HG03378 (cell line): ENCODE measurements around the gene GLI3.
"Not testable (repeated sequence)": the region's sequence is repeated elsewhere in the genome, so short reads cannot be mapped to it uniquely, and the experiment has no call there.

ENCODE experiments used
- ATAC-seq: cut with Tn5 transposase; IDR thresholded peaks from one replicate; pipeline ENCODE4 v1.9.1; 2021; ENCODE audit warnings: mild to moderate bottlenecking, moderate library complexity; ENCODE audit not compliant: unreplicated experiment

GLI3 gene

DNA sequence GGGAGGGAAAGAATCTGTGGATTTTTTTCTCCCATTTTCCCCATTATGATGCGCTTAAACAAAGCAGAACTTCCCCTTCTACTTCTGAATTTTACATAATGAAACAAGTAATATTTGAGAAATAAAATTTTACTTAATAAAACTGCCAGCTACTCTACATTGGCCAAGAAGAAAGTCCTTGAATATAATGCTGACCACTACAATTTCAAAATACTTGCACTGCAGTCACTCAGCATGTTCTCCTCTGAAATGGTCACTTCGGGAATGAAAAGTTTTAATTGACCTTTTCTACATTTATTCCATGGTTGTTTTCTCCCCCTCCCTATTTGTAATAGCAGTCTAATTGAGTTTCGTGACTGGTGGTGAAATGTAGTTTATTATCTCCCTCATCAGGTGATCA, 23.9 kb downstream of the GLI3 start:
- no peak for ATAC-seq

DNA sequence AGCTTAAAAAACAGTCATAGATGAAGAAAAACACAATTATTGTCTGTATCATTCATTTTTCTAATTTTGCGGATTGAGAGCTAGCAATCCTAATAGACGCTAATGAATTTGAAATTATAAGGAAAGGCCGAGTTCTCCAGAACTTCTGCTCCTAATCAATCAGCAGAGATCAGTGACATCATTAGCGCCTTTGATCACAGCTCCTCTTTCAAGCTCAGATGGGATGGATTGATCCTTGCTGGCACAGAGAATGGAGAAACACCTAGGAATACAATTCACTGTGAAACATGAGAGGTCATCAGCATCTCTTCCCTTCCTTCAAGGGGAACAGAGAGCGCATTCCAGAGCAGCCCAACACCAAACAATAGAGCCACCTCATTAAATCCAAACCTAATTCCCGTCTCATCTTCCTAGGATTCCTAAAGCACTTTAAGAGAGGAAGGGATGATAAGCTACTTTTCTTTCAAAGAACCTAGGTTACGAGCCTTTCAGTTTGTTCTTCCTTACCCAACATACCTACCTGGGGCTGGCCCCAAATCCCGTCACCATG, 24.4 kb downstream of the GLI3 start:
- no peak for ATAC-seq

DNA sequence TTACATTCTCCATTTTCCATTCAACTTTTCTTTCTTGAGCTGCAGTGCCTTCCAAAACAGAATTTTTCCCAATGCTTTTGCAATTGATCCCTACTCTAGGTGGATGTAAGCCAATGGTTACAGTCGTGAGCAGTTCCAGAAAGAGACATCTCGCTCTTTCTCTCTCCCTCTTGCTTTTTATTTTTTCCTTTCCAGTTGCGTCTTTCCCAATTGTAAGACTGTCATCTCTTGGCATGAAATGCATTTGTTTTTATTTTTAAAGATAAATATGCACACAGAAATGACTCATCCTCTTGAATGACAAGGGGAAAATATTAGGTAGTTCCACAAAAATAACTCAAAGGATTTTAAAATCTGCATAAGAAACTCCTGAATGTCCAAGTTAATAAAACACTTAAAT, 25.1 kb downstream of the GLI3 start:
- no peak for ATAC-seq

DNA sequence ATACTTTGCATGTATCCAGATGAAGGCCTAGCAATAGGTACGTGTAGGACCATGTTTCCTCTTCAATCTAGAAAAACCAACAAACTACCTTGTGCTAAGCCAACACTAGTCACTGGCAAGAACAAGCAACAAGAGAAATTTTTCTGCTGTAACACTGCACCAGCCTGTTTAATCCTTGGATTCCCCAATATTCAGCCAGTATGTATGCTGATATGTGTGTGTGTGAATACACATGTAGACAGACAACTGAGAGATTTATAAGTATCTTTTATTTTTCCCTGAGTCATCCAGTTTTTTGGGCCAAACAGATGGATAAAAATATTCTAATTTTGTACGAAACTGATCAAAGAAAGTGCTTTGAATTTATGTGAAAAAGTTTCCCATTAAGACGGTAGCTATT, 26.2 kb downstream of the GLI3 start:
- ATAC-seq, result no peak

DNA sequence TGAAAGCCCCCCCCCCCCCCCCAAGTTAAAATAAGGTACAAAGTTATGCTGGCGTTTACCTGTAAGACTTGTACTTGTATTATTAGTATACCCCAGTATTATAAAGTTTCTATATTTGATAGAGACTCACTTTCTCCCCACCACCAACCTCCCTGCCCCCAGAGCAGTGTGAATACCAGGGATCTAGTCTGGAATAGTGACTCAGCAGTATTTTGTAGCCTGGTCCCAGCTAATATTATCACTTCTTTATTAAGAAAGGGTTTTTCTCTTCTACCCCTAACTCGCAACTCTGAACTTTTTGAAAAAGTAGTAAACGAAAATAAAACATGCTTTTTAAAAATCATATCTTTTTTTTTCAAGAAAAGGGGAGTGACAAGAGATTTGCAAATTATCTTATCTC, 26.7 kb downstream of the GLI3 start:
- ATAC-seq, result no peak

DNA sequence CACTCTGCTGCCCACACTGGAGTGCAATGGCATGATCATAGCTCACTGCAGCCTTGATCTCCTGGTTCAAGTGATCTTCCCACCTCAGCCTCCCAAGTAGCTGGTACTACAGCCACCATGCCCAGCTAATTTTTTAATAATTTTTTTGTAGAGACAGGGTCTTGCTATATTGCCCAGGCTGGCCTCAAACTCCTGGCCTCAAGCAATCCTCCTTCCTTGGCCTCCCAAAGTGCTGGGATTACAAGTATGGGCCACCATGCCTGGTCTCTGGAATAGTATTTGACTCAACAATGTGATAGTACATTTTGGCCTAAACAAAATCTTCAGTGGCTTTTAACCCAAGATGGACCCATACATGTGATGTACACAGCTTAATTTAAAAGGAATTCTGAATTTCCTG, 27.9 kb downstream of the GLI3 start:
- ATAC-seq, result not testable (repeated sequence)

DNA sequence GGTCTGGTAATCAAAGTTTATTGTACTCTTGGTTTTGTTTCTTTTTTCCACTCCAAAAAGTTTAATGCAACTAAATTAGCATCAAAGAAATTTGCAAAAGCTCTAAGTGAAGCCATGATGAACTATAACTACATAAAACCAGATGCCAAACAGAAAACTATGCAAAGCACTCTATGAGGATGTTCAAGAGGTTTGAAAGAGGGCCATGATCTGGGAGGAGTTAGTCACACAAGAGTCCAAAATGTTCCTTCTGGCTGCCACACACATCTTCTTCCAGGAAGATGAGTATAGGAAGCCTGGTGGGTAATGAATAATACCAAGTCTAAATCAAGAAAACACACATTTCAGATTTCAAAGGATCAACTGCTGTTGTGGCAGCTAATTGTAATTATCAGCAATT, 28.4 kb downstream of the GLI3 start:
- ATAC-seq, result no peak

DNA sequence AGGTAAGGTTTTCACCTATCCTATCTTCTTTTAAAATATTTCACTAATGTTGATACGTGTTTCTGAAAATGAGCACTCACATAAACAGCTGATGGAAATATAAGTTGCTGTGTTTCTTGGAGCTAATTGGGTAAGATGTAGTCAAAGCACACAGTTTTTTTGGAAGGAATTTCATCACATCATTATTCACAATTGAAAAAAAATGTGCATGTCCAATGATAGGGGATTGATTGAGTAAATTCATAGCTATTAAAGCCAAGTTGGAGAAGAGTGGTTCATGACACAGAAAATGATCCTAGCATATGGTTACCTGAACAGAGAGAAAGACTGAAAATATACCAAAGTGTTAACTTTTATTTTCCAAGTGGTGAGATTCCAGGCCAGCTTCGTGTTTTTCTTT, 29.6 kb downstream of the GLI3 start:
- ATAC-seq, result no peak

DNA sequence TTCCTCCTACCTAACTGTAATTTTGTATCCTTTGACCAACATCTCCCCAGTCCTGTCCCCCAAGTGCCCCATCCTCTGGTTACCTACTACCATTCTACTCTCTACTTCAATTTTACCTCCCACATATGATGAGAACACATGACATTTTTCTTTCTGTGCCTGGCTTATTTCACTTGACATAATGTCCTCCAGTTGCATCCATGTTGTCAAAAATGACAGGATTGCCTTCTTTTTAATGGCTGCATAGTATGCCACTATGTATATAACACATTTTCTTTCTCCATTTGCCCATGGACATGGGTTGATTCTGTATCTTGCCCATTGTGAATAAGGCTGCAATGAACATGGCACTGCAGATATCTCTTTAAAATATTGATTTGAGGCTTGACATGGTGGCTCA, 33.7 kb downstream of the GLI3 start:
- no peak for ATAC-seq

DNA sequence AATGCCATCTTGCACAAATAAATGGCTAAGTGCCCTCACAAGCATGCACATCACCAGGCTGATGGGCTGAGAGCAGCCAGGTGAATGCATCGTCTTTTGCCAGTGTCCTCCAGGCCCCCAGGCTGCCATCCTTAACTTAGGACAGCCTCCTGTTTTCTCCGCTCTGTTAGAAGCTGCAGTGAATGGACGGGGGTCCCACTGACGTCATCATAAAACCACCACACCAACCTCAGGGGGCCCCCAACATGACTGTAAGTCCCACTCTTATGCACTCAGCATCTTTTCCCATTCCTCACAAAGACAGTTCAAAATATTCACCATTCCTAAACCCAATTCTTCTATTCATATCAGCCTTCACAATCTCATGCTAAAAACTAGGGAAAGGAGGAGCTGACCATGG, 34.4 kb downstream of the GLI3 start:
- no peak for ATAC-seq

DNA sequence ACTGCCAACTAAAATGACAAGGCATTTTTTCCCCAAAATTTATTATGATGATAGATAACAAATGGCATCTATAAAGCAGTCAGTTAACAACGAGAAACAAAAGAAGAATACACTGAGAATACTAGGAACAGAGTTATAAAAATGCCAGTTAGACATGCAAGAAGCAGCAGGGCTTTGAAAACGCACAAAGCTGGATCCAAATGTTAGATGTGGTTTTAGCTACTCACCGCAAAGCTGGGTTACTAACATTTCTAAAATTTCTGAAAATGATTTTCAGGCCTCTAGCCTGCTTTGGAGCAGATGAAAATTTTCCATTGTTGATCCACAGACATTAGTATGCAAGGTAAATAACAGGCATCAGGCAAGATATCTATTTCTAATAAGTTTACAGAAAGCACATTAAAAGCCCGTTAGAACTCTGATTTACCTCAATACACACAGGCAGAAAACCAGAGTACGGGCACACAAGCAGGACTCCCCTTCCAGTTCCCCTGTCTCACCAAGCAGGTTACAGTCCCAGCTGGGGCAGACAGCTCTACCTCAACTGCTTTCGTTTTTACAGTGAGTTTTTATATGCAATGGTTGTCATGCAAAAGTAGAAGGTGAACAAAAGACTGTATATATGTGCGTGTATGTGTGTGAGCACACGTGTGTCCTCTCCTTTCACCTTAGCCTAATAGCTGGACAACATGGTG, 37.9 kb downstream of the GLI3 start:
- no peak for ATAC-seq

DNA sequence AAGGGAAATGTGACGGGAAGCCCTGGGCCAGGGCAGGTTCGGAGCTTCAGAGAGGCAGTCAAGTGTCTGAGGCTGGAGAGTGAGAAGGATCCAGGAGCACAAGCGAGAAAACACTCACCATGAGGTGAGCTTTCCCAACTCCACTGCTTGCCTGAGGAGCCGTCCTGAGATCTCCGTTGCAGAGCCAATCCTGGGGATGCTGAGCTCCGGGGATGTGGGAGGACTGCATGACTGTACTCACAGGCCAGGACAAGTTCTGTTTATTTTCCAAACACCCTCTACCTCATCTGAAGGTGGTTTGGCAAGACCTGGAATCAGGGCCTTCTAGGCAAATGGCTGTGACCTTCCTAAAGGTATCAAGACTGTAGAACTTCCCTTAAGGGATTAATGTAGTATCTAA, 38.7 kb downstream of the GLI3 start:
- ATAC-seq, result no peak

DNA sequence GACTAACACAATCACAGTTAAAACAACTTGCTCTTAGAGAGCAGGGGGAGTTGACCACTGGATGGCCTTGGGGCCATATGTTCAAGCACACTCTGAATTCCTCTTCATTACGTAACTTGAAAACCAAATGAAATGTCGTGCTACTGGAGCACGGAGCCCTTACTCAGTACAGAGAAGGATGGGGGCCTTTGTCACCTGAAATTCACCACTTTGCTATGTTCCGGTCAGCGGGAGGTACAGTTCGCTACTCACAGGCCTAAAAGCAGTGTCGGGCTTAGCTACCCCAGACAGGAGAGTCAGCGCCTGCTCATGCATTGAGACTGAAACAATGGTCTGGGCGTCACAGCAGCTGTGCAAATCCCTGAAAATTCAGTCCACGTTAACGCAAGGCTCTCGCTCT, 39.6 kb downstream of the GLI3 start:
- ATAC-seq, result no peak

DNA sequence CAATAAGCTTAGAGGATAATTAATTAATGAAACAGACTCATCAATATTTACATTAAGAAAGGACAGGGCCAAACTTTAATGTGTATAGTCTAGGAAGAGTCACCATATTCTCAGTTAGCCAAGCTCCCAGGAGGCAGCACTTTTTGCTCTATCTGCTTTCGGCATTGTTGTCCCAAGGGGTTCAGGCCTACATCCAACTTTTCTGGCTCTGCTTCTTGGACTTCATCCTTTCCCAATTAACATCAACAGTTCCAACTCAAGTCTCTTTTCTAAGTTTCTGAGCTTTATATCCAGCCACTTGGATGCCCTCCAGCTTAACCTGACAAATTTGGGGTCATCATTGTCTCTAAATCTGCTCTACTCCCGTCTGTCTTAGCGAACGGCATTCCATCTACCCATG, 42.8 kb downstream of the GLI3 start:
- ATAC-seq, result no peak

DNA sequence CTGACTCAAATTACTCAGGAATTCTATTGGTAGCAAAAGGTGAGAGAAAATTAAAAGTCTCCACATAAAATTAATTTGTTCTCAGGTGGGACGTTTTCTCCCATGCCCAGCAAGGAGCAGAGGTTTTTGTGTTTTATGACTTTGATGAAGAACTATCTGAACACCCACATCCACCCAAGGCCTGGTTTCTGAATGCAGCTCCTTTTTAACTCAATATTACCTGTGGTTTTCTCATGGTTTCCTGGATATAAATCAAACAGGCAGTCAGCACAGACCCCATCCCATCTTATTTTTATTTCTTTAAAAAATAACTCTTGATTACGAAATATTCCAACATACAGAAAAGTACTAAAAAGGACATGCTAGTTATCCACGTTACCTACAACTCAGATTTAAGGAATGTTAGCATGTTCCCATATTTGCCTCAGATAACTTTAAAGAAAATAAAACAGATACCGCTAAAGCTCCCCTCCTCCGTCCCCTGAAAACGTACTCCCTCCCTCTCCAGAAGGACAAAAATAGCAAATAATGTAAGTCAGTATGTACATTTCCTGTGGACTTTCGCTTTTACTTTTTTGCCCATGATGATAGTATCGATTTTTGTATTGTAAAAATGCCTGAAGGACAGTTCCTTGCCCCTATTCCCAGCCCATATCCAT, 43.4 kb downstream of the GLI3 start:
- ATAC-seq, result no peak

DNA sequence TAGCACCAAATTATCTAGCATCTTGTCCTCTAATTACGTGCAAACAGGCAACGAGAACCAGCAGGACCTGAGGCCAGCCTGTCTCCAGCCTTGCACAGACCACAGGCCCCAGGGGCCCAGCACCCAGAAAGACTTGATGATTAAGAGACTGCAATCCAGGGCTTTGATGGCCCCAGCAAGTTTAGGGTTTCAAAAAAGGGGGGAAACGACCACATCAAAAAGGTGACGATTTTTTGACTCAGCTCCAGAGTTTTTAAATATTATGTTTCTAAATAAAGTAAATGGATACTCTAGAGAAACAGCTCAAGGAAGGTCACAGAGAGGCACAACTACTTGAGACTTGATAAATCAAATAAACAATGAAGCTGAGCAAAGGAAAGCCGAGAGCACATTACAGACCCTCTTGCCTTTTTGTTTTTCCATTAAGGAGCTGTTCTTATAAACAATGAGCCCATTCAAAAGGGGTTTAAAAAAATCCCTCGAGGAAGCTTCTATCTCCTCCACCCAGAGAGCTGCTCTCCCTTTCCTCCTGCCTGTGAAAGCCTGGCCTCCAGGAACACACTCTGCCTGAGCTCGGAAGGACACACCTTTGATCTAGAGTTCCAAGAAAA, 44.1 kb downstream of the GLI3 start:
- ATAC-seq, result no peak

DNA sequence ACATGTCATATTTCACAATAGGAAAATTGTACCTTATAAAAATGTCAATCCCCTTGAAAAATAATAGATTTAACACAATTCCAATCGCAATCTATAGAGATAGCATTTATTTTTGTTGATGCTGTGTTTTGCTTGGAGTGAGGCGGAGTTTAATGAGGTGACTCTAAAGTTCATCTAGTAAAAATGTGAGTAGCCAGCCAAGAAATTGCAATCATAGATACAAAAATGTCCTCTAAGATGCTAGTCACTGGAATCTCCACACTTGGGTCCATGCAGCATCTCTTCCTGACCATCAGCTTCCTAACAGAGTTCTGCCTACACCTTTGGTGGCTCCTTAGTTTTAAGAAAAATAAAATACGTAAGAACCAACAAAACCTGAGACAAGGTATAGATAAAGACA, 44.9 kb downstream of the GLI3 start:
- ATAC-seq, result no peak

DNA sequence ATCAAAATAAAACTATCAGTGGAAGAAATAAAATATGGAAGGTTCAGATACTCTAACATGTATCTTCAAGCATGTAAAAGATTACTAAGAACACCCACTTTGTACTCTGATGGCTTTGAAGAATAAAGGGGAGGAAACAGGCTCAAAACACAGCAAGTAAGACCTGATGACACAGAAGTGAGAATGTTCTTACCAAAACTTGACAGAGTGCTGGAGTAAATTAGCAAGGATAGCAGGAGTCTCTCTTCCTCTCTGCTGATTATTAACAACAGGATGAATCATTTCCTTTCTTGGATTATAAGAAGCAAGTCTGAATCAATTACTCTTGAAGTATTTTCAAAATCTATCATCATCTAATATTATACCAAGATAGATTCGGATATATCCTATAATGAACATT, 47.5 kb downstream of the GLI3 start:
- no peak for ATAC-seq

DNA sequence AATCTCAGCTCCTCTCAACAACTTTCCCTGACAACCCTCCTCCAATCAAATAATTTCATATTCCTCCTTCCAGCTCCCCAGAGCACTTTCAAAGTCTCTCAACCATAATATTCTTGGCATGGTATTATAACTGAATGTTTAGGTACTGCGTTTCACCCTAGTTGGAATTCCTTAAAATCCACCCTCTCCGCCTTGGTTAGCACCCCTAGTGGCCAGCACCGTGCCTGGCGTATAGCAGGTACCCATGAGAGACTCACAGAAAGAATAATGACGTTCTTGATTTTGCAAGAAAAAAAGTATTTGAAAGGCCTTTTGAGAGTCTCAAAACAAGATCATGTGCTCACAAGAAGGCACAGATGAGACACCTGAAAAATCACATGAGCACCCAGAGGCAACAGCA, 50.9 kb downstream of the GLI3 start:
- ATAC-seq, result no peak

DNA sequence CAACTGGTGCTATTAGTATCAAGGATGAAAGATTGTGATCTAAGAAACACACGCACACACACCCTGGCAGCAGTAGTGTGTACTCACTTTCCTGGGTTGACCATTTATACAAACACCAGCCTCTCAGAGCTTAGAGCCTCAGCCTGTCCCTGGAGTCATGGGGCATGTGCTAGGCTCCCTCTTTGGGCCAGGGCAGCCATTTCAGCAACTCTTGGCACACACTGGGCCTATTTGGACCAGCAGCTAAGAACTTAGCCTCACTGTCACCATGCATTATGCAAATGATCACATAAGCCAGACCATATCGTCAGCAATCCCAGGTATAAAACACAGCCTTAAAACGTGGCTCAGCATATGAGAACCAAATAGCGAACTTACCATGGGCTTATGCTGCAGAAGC, 51.3 kb downstream of the GLI3 start:
- ATAC-seq, result no peak

DNA sequence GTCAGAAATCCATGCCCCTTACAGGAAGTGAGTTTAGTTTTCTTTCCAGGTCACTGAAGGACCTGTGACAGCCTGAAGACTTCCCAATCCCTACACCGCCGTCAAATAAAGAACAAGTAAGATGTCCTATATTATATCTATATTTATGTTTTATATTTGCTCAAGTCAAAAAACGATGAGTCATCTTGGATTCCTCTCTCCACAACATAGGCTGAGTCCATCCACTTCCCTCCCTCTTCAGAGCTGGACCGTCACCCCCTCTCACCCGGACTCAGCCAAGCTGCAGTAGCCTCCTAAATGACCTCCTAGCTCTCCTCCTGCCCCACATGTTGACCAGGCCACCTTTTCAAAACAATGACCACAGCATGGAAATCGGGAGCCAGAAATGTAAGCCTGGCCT, 53.5 kb downstream of the GLI3 start:
- ATAC-seq, result no peak

DNA sequence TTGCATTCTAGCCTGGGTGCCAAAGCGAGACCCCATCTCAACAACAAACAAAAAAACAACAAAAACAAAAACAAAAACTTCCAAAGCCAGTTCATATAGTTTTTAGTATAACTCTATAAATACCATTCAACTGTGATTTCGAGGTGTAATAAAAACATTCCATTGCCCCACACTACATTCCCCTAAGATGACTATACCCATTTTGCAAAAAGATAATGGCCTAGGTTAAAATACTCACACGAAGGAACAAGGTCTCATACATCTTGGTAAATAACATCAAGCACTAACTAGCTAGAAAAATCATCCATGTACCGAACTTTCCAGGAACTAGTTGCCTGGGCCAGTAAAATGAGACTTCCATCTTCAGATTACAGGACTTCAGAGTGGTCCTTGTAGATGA, 55.4 kb downstream of the GLI3 start:
- no peak for ATAC-seq
